ENCODE data around the gene MYH7. TPM values are rescaled to one million over a fixed set of nuclear protein-coding genes. Genes with fewer than 3 reads are reported as not detected.

MYH7 gene
- total and polyA plus RNA-seq, 2 donors from 2014 or later, result 0.06 to 1.6 TPM

DNA sequence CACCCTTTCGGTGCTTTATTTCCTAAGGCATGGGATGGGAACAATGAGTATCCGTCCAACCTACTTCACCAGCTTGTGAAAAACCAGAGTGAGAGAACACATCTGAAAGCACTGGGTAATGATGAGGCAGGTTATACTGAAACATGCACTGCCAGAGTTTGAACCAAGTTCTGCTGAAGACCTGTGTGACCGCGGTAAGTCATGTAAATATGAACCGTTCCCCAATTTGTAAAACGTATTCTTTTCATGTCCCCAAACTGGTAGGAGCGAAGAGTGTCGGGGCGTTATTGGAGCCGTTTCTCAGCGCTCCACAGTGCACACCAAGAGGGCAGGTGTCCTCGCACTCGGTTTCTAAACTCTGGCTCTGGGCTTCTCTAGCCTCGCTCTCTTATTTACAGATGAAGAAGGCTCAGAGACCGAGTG lies 33.3 kb upstream of the MYH7 start:
- H3K4me3 ChIP-seq (ENCODE audit: low read length in 3 of 3), result peak overlapping the region; percentile 72 to 99 (median 92)
- H3K9ac ChIP-seq (ENCODE audit: low read length in 3 of 3), result peak overlapping the region in 2 of 3 donors; percentile 35 to 40
- no peak for FAIRE-seq
- H3K4me1 ChIP-seq (ENCODE audit: control insufficient read depth in 2 of 3, insufficient read depth in 2 of 3, low read depth in 1 of 3, low read length in 3 of 3), result peaks cover 0 to 10% (median 5%) of the 10 kb centered on the region in 3 donors
- TF ChIP-seq CTCF (IDR thresholded peaks at IDR 0.05; ENCODE audit: borderline replicate concordance, extremely low read depth, insufficient read depth), result no peak
- DNase-seq, result no peak
- H3K27me3 ChIP-seq (ENCODE audit: control insufficient read depth, insufficient read depth, low read length), result no peaks in the 10 kb centered on the region
- H3K36me3 ChIP-seq (ENCODE audit: control insufficient read depth in 2 of 3, insufficient read depth in 3 of 3, low read length in 3 of 3), result peaks cover 3 to 13% (median 6%) of the 10 kb centered on the region in 3 donors
- intact Hi-C loops (cut with DNase I), result no loop called here
- no peaks in the 10 kb centered on the region for H3K9me3 ChIP-seq (ENCODE audit: control insufficient read depth in 2 of 3, insufficient read depth in 1 of 3, low read length in 3 of 3)
- H3K27ac ChIP-seq (ENCODE audit: low read depth in 2 of 2, low read length in 2 of 2), result peak overlapping the region; percentile 47 to 56

- no peak overlapping the region for H3K27ac ChIP-seq (ENCODE audit: low read depth in 2 of 2, low read length in 2 of 2)
- intact Hi-C loops (cut with DNase I), result no loop called here
- no peak for TF ChIP-seq CTCF (IDR thresholded peaks at IDR 0.05; ENCODE audit: borderline replicate concordance, extremely low read depth, insufficient read depth)
- H3K9me3 ChIP-seq (ENCODE audit: control insufficient read depth in 2 of 3, insufficient read depth in 1 of 3, low read length in 3 of 3), result no peaks in the 10 kb centered on the region
- H3K9ac ChIP-seq (ENCODE audit: low read length in 3 of 3), result no peak overlapping the region
- no peaks in the 10 kb centered on the region for H3K36me3 ChIP-seq (ENCODE audit: control insufficient read depth in 2 of 3, insufficient read depth in 3 of 3, low read length in 3 of 3)
- no peaks in the 10 kb centered on the region for H3K27me3 ChIP-seq (ENCODE audit: control insufficient read depth, insufficient read depth, low read length)
- DNase-seq (no peak), FAIRE-seq (no peak)
- no peak overlapping the region for H3K4me3 ChIP-seq (ENCODE audit: low read length in 3 of 3)
- peaks cover 0 to 8% (median 4%) of the 10 kb centered on the region in 3 donors for H3K4me1 ChIP-seq (ENCODE audit: control insufficient read depth in 2 of 3, insufficient read depth in 2 of 3, low read depth in 1 of 3, low read length in 3 of 3)
Measured at GRCh38 chr14:23465261-23465660, 29.8 kb upstream of the MYH7 start.

DNA sequence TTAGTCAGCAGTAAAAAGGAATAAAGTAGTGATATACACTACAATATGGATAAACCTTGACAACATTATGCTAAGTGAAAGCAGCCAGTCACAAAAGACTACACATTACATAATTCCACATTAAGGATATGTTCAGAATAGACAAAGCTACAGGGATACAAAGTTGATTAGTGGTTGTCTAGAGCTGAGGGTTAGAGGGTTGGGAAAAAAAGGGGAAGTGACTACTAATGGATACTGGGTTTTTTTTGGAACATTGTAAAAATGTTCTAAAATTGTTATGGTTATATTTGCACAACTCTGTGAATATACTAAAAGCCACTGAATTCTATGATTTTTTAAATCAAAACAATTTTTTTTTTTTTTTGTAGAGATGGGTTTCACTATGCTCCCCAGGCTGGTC lies 29.2 kb upstream of the MYH7 start:
- FAIRE-seq (no peak), DNase-seq (no peak)
- TF ChIP-seq CTCF (IDR thresholded peaks at IDR 0.05; ENCODE audit: borderline replicate concordance, extremely low read depth, insufficient read depth), result no peak
- Histone ChIP-seq H3K27me3 (ENCODE audit: control insufficient read depth, insufficient read depth, low read length) (no peaks in the 10 kb centered on the region), H3K4me3 (ENCODE audit: low read length in 3 of 3) (no peak overlapping the region), H3K27ac (ENCODE audit: low read depth in 2 of 2, low read length in 2 of 2) (no peak overlapping the region), H3K9me3 (ENCODE audit: control insufficient read depth in 2 of 3, insufficient read depth in 1 of 3, low read length in 3 of 3) (no peaks in the 10 kb centered on the region), H3K4me1 (ENCODE audit: control insufficient read depth in 2 of 3, insufficient read depth in 2 of 3, low read depth in 1 of 3, low read length in 3 of 3) (peaks cover 0 to 3% (median 0%) of the 10 kb centered on the region in 3 donors), H3K36me3 (ENCODE audit: control insufficient read depth in 2 of 3, insufficient read depth in 3 of 3, low read length in 3 of 3) (no peaks in the 10 kb centered on the region), H3K9ac (ENCODE audit: low read length in 3 of 3) (no peak overlapping the region)
- intact Hi-C loops (cut with DNase I), result no loop called here

GRCh38 chr14:23460960-23461359 lies 25.5 kb upstream of the MYH7 start:
- no peaks in the 10 kb centered on the region for H3K4me1 ChIP-seq (ENCODE audit: control insufficient read depth in 2 of 3, insufficient read depth in 2 of 3, low read depth in 1 of 3, low read length in 3 of 3)
- no peaks in the 10 kb centered on the region for H3K36me3 ChIP-seq (ENCODE audit: control insufficient read depth in 2 of 3, insufficient read depth in 3 of 3, low read length in 3 of 3)
- no peak for TF ChIP-seq CTCF (IDR thresholded peaks at IDR 0.05; ENCODE audit: borderline replicate concordance, extremely low read depth, insufficient read depth)
- H3K4me3 ChIP-seq (ENCODE audit: low read length in 3 of 3), result no peak overlapping the region
- no peak for DNase-seq
- intact Hi-C loops (cut with DNase I), result no loop called here
- FAIRE-seq, result no peak
- no peak overlapping the region for H3K27ac ChIP-seq (ENCODE audit: low read depth in 2 of 2, low read length in 2 of 2)
- no peak overlapping the region for H3K9ac ChIP-seq (ENCODE audit: low read length in 3 of 3)
- no peaks in the 10 kb centered on the region for H3K9me3 ChIP-seq (ENCODE audit: control insufficient read depth in 2 of 3, insufficient read depth in 1 of 3, low read length in 3 of 3)
- H3K27me3 ChIP-seq (ENCODE audit: control insufficient read depth, insufficient read depth, low read length), result no peaks in the 10 kb centered on the region

All from kidney (tissue), 14 donors.